Endothelial cell (in vitro differentiated cells): Measurements from ENCODE around the gene ZBTB20. TPM values are rescaled to one million over a fixed set of nuclear protein-coding genes. Genes with fewer than 3 reads are reported as not detected.

Experiments
- DNase-seq: peaks from one replicate; pipeline ENCODE4 v3.0.0; 2021; ENCODE audit warnings: low spot score
- H3K27ac Mint-ChIP-seq: one replicate; pipeline ENCODE4 v1.8.0; 2021; ENCODE audit warnings: mixed read lengths, inconsistent platforms; ENCODE audit not compliant: unreplicated experiment
- H3K27me3 Mint-ChIP-seq: one replicate; pipeline ENCODE4 v1.8.0; 2021; ENCODE audit warnings: mild to moderate bottlenecking, moderate library complexity, mixed read lengths, inconsistent platforms; ENCODE audit not compliant: unreplicated experiment
- H3K36me3 Mint-ChIP-seq: one replicate; pipeline ENCODE4 v1.8.0; 2021; ENCODE audit warnings: mild to moderate bottlenecking, low read depth, mixed read lengths, inconsistent platforms; ENCODE audit not compliant: unreplicated experiment
- H3K4me1 Mint-ChIP-seq: one replicate; pipeline ENCODE4 v1.8.0; 2021; ENCODE audit warnings: mild to moderate bottlenecking, mixed read lengths, inconsistent platforms; ENCODE audit not compliant: unreplicated experiment
- H3K4me3 Mint-ChIP-seq: one replicate; pipeline ENCODE4 v1.8.0; 2021; ENCODE audit warnings: mild to moderate bottlenecking, mixed read lengths, inconsistent platforms; ENCODE audit not compliant: unreplicated experiment
- H3K9me3 Mint-ChIP-seq: one replicate; pipeline ENCODE4 v1.8.0; 2021; ENCODE audit warnings: mixed read lengths, inconsistent platforms; ENCODE audit not compliant: unreplicated experiment
- total RNA-seq: library from RNA; stranded (reverse); fragmentation: NEBNext Ultra II Directional; extraction: Animal tissue kit (Norgen Biotek cat#: 25700); gene quantifications from one replicate; pipeline ENCODE4 v1.2.1, GENCODE V29; 2021; ENCODE audit not compliant: unreplicated experiment
- TF ChIP-seq, protein P1 (sequence below): fragments of 200-600 bp; sonication (generic); IDR thresholded peaks from one replicate; pipeline ENCODE4 v1.5.0; 2021; ENCODE audit warnings: antibody characterized with exemption; ENCODE audit not compliant: unreplicated experiment

ZBTB20 gene
- total RNA-seq, 1 donor from 2014 or later, result 4.2 TPM

- TF ChIP-seq, protein P1, sequence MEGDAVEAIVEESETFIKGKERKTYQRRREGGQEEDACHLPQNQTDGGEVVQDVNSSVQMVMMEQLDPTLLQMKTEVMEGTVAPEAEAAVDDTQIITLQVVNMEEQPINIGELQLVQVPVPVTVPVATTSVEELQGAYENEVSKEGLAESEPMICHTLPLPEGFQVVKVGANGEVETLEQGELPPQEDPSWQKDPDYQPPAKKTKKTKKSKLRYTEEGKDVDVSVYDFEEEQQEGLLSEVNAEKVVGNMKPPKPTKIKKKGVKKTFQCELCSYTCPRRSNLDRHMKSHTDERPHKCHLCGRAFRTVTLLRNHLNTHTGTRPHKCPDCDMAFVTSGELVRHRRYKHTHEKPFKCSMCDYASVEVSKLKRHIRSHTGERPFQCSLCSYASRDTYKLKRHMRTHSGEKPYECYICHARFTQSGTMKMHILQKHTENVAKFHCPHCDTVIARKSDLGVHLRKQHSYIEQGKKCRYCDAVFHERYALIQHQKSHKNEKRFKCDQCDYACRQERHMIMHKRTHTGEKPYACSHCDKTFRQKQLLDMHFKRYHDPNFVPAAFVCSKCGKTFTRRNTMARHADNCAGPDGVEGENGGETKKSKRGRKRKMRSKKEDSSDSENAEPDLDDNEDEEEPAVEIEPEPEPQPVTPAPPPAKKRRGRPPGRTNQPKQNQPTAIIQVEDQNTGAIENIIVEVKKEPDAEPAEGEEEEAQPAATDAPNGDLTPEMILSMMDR, result no peak
- Mint-ChIP-seq H3K4me3 (no peak overlapping the region), H3K27me3 (no peaks in the 10 kb centered on the region), H3K4me1 (no peaks in the 10 kb centered on the region), H3K27ac (no peak overlapping the region), H3K9me3 (no peaks in the 10 kb centered on the region), H3K36me3 (no peaks in the 10 kb centered on the region)
- DNase-seq, result no peak
Observed at GRCh38 chr3:114725966-114726365, 421.1 kb downstream of the ZBTB20 start.

DNA sequence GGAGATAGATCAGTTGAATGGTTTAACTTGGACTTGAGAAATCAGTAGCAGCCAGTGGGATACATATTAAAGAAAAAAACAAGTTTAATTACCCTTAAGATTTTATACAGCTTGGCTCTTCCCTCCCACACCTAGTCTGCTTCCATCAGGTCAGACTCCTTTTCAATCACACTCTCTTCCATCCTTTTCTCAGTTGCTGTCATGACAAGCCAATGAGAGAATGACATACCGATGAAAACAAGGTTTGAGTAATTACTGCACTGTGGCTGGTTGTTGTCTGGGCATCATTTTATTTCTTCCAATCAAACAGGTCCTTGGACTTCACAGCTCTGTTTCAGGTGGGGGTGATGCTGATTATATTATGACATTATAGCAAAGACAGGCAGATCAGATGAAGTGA lies 424.6 kb downstream of the ZBTB20 start:
- no peak for DNase-seq
- Mint-ChIP-seq H3K4me3 (no peak overlapping the region), H3K4me1 (no peaks in the 10 kb centered on the region), H3K36me3 (no peaks in the 10 kb centered on the region), H3K9me3 (no peaks in the 10 kb centered on the region), H3K27me3 (no peaks in the 10 kb centered on the region), H3K27ac (no peak overlapping the region)
- TF ChIP-seq, protein P1, result no peak

DNA sequence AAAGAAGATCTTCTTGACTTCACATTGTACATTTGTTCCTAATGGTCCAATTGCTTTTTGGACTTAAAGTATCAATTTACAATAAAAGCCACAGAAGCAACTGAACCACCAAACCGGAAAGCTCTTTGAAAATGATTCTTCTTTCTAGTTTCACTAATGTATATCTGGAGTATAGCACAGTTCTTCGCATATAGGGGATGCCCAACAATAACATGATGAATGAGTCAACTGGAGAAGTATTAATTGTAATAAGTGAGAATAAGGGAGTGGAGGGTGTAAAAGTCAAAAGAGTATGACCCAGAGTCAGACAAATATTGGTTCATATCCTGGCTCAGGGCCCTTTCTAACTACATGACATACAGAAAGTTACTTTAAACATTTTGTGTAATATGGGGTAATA lies 425.2 kb downstream of the ZBTB20 start:
- H3K27me3 Mint-ChIP-seq, result no peaks in the 10 kb centered on the region
- no peak overlapping the region for H3K27ac Mint-ChIP-seq
- TF ChIP-seq, protein P1, result no peak
- H3K9me3 Mint-ChIP-seq, result no peaks in the 10 kb centered on the region
- H3K4me3 Mint-ChIP-seq, result no peak overlapping the region
- H3K4me1 Mint-ChIP-seq, result no peaks in the 10 kb centered on the region
- H3K36me3 Mint-ChIP-seq, result no peaks in the 10 kb centered on the region
- no peak for DNase-seq

GRCh38 chr3:114721209-114721608 lies 425.9 kb downstream of the ZBTB20 start:
- DNase-seq, result no peak
- Mint-ChIP-seq H3K4me3 (no peak overlapping the region), H3K36me3 (no peaks in the 10 kb centered on the region), H3K4me1 (no peaks in the 10 kb centered on the region), H3K9me3 (no peaks in the 10 kb centered on the region), H3K27me3 (peaks cover 2% of the 10 kb centered on the region), H3K27ac (no peak overlapping the region)
- TF ChIP-seq, protein P1, result no peak

DNA sequence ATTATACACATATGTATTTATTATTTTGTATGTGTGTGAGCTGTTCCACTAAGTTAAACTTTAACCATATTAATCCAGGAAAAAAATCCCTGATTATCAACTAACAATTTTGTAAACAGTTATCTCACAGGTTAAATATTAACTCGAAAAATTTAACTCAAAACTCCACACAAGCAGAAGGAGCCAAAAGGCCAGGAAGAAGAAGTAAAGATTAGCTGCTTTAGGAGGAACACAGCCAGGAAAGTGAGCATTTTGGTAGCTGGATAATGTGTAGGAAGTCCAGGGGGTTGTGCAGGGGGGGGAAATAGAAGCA lies 428.2 kb downstream of the ZBTB20 start:
- Mint-ChIP-seq H3K4me3 (no peak overlapping the region), H3K36me3 (no peaks in the 10 kb centered on the region), H3K9me3 (no peaks in the 10 kb centered on the region), H3K27ac (no peak overlapping the region), H3K4me1 (peaks cover 10% of the 10 kb centered on the region), H3K27me3 (peaks cover 2% of the 10 kb centered on the region)
- no peak for DNase-seq
- TF ChIP-seq, protein P1, result no peak
